ENCODE measurements around the gene SEMA3E.

The SEMA3E gene

DNA sequence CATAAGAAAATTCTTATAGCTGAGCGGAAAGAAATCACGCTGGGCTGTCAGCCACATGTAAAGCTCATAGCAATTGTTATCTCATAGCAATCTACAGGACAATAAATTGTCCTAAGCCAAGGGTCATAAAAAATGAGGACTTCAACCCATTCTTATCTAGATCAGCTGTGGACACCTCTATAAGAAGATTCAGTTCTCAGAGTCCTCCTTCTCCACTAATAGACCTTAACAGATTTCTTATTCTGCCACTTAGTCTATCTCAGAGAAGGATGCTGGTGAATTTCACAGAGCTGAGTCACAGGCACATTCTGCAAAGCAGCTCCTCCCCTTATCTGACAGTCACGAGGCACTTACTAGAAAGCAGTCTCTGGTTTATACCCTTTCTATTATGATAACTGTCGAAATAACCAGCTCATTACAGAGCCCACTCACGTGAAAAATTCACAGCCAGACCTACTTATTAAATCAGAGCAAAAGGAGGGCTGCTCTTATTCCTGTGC is 300.9 kb downstream of the SEMA3E start:
- DNase-seq (ENCODE audit: low spot score) = no peak

DNA sequence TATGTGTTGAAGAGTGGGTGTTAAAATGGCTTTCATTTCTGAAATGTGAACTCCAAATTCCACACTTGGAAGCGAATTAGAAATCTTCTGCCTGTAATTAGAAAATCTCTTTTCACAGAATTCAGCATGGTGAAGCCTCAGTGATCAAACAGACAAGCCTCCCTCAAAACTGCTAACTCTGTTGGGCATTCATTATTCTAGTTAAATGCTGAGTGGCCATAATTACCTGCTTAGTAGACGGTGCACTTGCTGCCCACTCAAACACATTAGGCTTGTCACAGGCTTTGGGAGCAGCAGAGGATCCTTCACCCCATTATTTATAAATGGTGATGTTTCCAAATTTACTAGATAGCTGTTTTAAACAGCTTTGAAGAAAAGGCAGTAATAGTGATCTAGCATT is 309.0 kb downstream of the SEMA3E start:
- DNase-seq (ENCODE audit: low spot score) = no peak

DNA sequence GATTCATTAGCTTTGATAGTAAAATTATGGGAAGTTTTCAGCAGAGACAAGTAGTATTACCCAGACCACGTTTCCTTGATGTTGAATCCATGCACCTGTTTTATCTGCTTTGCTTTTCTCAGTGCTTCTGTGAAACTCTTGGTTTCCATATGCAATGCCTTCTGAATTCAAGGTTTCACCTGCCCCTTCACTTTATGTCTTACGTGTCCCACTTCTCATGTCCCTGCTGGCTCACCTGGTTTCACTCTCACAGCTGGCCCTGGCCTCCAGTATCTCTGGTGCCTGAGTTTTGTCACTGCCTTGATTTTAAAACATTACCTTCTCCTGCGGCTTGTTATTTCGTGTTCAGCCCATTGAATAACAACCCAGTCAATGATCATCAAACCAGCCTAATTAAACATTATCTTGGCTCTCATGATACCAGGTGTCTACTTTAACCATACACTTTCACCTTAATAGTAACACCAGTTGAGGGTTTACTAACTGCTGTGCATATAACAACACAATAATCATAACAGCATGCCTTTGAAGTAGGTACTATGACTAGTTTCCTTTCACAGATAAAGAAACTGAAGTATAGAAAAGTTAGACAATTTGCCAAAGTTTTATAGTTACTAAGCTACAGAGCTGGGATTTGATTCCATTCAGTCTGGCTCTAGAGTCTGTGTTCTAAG is 310.5 kb downstream of the SEMA3E start:
- no peak for DNase-seq (ENCODE audit: low spot score)

DNA sequence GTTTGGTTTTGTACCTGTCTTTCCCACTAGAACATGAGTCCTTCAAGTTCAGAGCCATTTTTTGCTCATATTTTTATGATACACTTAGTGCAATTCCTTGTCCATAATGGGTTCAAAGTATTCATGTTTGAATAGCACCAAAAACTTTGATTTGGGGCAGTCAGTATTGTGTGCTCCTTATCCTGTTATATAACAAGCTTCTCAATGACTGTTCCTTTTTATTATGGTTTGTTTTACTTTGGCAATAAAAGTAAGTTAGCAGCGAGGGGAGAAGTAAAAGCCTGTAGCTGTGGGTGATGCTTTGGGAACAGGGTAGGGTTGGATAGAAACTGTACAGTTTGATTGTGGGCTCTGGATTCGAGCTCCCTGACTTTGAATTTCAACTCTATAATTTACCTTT is 311.9 kb downstream of the SEMA3E start:
- DNase-seq (ENCODE audit: low spot score) = no peak

DNA sequence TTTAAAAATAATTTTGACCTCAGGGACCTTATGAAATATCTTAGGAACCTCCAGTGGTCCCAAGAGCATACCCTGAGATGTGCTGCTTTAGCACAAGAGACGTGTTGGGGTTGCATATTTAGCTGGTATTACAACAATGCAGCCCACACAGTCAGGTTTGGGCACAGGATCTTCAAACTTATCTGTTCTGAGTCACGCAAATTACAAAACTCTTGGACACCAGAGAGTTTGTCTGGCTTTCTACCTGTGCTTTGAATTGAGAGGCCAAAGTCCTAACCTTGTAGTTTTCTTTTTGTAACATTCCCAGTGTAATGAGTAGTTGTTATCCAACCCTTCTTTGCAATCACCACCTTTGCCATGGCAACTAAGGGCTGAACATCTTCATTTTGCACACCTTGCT is 322.7 kb downstream of the SEMA3E start:
- no peak for DNase-seq (ENCODE audit: low spot score)

DNA sequence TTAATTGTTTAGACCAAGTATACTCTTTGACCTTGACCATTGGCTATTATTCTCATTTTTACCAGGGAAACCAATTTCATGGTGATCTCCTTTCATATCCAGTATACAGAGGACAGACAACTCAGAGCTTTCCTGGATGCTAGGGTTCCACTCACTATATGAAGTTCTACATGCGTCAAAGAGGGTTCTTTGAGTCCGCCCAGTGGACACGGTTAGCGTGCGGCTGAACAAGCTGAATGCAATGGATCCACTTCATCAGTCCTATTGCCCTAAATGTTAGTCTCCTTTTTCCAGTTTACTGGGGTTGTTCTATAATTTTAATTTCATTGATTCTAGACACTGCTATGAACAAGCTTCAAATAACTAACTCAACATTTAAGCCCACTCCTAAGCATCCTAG is 323.9 kb downstream of the SEMA3E start:
- DNase-seq (ENCODE audit: low spot score) = no peak

DNA sequence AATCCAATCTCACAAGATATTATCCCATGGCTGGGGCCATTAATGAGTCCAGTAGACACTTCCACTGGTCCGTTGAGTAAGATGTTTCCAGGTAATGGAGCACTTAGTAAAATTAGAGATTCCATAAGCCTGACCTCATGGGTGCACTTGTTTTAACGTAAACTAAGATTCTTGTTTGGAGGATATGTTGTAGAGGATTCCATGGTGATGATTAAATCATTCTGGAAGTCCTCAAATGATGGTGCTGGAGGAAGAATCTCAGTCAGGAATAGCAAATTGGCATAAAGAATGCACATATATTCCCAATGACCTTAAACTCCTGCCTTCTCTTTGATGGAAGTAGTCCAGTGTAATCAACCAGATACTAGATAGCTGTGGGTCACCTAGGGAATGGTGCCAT is 324.3 kb downstream of the SEMA3E start:
- DNase-seq (ENCODE audit: low spot score) = no peak

DNA sequence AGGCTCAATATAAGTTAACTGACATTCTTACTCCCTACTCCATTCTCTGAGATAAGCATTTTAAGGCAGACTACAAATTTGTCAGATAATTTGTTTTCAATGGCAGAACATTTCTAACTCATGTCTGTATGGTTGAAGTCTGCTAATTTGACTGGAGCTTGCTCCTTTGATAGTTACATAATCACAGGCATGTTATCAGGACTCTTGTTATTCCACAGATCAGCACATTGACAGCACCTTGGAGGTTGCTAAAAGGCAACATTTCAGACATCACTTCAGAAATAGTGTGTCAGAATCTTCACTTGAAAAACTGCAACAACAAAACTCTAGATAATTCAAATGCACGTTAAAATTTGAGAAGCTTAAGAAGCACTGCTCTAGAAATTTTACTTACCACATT is 327.9 kb downstream of the SEMA3E start:
- no peak for DNase-seq (ENCODE audit: low spot score)

DNA sequence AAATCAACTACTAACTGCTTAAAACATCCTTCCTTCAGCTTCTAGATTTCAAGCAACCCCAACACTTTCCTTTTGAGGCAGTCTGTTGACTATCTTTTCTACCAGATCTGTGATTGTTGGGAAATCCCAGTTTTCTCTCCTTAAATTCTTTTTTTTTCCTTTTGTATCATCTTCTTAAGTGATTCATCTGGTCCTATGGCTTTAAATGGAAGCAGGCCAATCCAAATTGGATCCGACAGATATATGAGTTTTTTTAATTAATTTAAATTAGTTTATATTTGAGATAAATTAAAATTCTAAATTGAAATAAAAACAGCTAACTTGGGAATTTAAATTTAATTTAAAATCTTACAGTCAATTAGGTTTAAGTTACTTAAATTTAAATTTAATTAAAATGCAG is 335.0 kb downstream of the SEMA3E start:
- DNase-seq (ENCODE audit: low spot score) = no peak
